ENCODE data around the gene FANCD2. TPM values are rescaled to one million over a fixed set of nuclear protein-coding genes. Genes with fewer than 3 reads are reported as not detected.

The FANCD2 gene
- total RNA-seq, 1 experiment from 2014 or later: 74.9 TPM

GRCh38 chr3:10023587-10024310 is 2.5 kb upstream of the FANCD2 start:
- Mint-ChIP-seq H3K36me3 (ENCODE audit: insufficient read depth in 1 of 3, low read depth in 3 of 3) (peaks cover 4 to 32% (median 23%) of the 10 kb centered on the region in 3 experiments; a peak in 5 of 7 replicates), H3K4me1 (peaks cover 5 to 6% of the 10 kb centered on the region in 2 experiments), H3K27ac (no peak overlapping the region), H3K9me3 (no peaks in the 10 kb centered on the region), H3K4me3 (peak overlapping the region in 1 of 2 experiments; percentile 26; a peak in 2 of 5 replicates), H3K27me3 (ENCODE audit: low read depth) (no peaks in the 10 kb centered on the region)
- no peak for DNase-seq
- Histone ChIP-seq H4K8ac (replicated peaks; ENCODE audit: insufficient read length, low read depth, low read length) (no peak overlapping the region), H2BK15ac (ENCODE audit: low read depth, low read length) (no peak overlapping the region), H2BK20ac (ENCODE audit: low read depth, low read length, poor library complexity, severe bottlenecking) (no peak overlapping the region), H3K27me3 (ENCODE audit: insufficient read depth, low read length) (no peaks in the 10 kb centered on the region), H3K79me2 (ENCODE audit: insufficient read depth, low read length) (peaks cover 3% of the 10 kb centered on the region; the same call in 1 of the 2 replicates), H3K4me1 (ENCODE audit: insufficient read depth, low read length) (no peaks in the 10 kb centered on the region), H2BK120ac (ENCODE audit: low read depth, low read length, poor library complexity, severe bottlenecking) (no peak overlapping the region), H3K9ac (ENCODE audit: extremely low read depth, insufficient read length, low read length) (no peak overlapping the region), H3K9me3 (ENCODE audit: control insufficient read depth, low read depth, low read length) (no peaks in the 10 kb centered on the region), H2BK12ac (ENCODE audit: insufficient read length, low read depth, low read length) (no peak overlapping the region), H3K18ac (ENCODE audit: insufficient read length, low read depth, low read length) (no peak overlapping the region), H2BK5ac (ENCODE audit: insufficient read length, low read length) (no peak overlapping the region), H4K20me1 (ENCODE audit: control insufficient read depth, insufficient read depth, insufficient read length) (no peaks in the 10 kb centered on the region), H4K5ac (ENCODE audit: insufficient read length, low read depth, low read length) (no peak overlapping the region), H3K4ac (ENCODE audit: low read depth, low read length) (no peak overlapping the region), H3K56ac (ENCODE audit: insufficient read length, low read depth, low read length) (no peak overlapping the region), H2AFZ (ENCODE audit: low read length) (no peak overlapping the region), H2AK5ac (ENCODE audit: insufficient read length, low read length) (no peak overlapping the region), H4K91ac (ENCODE audit: insufficient read length, low read depth, low read length) (no peak overlapping the region), H3K23me2 (ENCODE audit: insufficient read length, low read depth, low read length, poor library complexity, severe bottlenecking) (peaks cover 11% of the 10 kb centered on the region), H3K27ac (ENCODE audit: insufficient read length, low read depth, low read length) (no peak overlapping the region), H3T11ph (ENCODE audit: low read length) (no peak overlapping the region), H3K4me2 (ENCODE audit: insufficient read depth, insufficient read length, low read length) (no peak overlapping the region), H3K79me1 (ENCODE audit: insufficient read depth, low read depth, low read length, poor library complexity, severe bottlenecking) (no peaks in the 10 kb centered on the region), H3K14ac (ENCODE audit: insufficient read depth, low read length) (no peak overlapping the region), H3K23ac (ENCODE audit: insufficient read length, low read depth, low read length) (no peak overlapping the region)
- no CpG with 5 or more reads among the region's 8 CpGs for WGBS (ENCODE audit: extremely low coverage, insufficient read length, low lambda C conversion rate)
- TF ChIP-seq CTCF (conservative IDR thresholded peaks at IDR 0.05): no peak

Data from H9 (cell line).